Natural killer cell treated with Interleukin-12 subunit alpha and Interleukin-12 subunit beta and Interleukin-15 and Interleukin-18, amount 100 ng/mL, for 72 hours (primary cell): Measurements from ENCODE around the gene LCN15. TPM values are rescaled to one million over a fixed set of nuclear protein-coding genes. Genes with fewer than 3 reads are reported as not detected.
"Not testable (repeated sequence)": the region's sequence is repeated elsewhere in the genome, so short reads cannot be mapped to it uniquely, and the experiment has no call there.

Source experiments
- ATAC-seq, 2 donors: fragments of 150-1000 bp; cut with Tn5 transposase in 1 of 2; sonication (Bioruptor Pico), chemical (Tn5 transposase) in 1 of 2; 2 replicates each; pipeline ENCODE4 v1.10.0; 2021
- DNase-seq: peaks from one replicate; pipeline ENCODE4 v3.0.0; 2022; ENCODE audit warnings: low spot score
- H3K27ac Mint-ChIP-seq, 2 donors: 1 replicate in 1 of 2; 2 replicates in 1 of 2; pipeline ENCODE4 v1.8.0; 2022; ENCODE audit warnings: mixed read lengths in 2 of 2, mild to moderate bottlenecking in 1 of 2, moderate library complexity in 1 of 2
- H3K27me3 Mint-ChIP-seq, 2 donors: 1 replicate in 1 of 2; 2 replicates in 1 of 2; pipeline ENCODE4 v1.8.0; 2022; ENCODE audit warnings: mixed read lengths in 2 of 2
- H3K36me3 Mint-ChIP-seq: one replicate; pipeline ENCODE4 v1.8.0; 2022; ENCODE audit warnings: mixed read lengths
- H3K4me1 Mint-ChIP-seq, 2 donors: 1 replicate in 1 of 2; 2 replicates in 1 of 2; pipeline ENCODE4 v1.8.0; 2022; ENCODE audit warnings: low read depth in 2 of 2, mixed read lengths in 2 of 2, mild to moderate bottlenecking in 1 of 2
- H3K4me3 Mint-ChIP-seq: one replicate; pipeline ENCODE4 v1.8.0; 2022; ENCODE audit warnings: mixed read lengths
- H3K9me3 Mint-ChIP-seq: 2 replicates; pipeline ENCODE4 v1.8.0; 2022; ENCODE audit warnings: mixed read lengths
- total RNA-seq, 2 donors: library from RNA; stranded (reverse); gene quantifications; one replicate each; pipeline ENCODE4 v1.2.3, GENCODE V29; 2022

The LCN15 gene
- total RNA-seq, 2 donors from 2014 or later: not detected

- DNase-seq: no peak
- Mint-ChIP-seq H3K4me1 (peaks cover 25 to 30% of the 10 kb centered on the region in 2 donors), H3K4me3 (peak overlapping the region; percentile 87), H3K27me3 (peaks cover 0 to 5% of the 10 kb centered on the region in 2 donors), H3K36me3 (no peaks in the 10 kb centered on the region), H3K9me3 (no peaks in the 10 kb centered on the region), H3K27ac (peak overlapping the region; percentile 78 to 84)
- no peak for ATAC-seq
Measured at GRCh38 chr9:136789523-136789937, 25.2 kb upstream of the LCN15 start.

DNA sequence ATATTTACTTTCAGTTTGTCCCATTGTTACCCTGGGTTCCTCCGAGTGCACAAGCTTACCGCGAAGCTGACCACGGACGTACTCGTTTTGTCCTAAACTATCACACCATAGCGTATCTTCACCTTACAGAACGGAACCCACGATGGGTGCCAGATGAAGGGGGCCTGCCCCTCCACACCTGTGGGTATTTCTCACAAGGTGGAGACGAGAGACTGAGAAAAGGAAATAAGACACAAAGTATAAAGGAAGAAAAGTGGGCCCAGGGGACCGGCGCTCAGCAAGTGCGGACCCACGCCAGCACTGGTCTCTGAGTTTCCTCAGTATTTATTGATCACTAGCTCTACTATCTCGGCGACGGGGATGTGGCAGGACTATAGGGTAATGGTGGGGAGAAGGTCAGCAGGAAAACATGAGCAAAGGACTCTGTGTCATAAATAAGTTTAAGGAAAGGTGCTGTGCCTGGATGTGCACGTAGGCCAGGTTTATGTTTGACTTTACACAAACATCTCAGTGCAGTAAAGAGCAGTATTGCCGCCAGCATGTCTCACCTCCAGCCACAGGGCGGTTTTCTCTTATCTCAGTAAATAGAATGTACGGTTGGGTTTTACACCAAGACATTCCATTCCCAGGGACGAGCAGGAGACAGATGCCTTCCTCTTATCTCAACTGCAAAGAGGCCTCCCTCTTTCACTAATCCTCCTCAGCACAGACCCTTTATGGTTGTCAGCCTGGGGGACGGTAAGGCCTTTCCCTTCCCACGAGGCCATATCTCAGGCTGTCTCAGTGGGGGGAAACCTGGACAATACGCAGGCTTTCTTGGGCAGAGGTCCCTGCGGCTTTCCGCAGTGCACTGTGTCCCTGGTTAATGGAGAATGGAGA, 24.6 kb upstream of the LCN15 start:
- H3K27me3 Mint-ChIP-seq, DNase-seq, H3K9me3 Mint-ChIP-seq, ATAC-seq, H3K36me3 Mint-ChIP-seq: not testable (repeated sequence)
- H3K4me3 Mint-ChIP-seq: peak overlapping the region; percentile 87
- H3K4me1 Mint-ChIP-seq: peaks cover 25 to 31% of the 10 kb centered on the region in 2 donors
- H3K27ac Mint-ChIP-seq: peak overlapping the region; percentile 78 to 84

- ATAC-seq (no peak), DNase-seq (peak; percentile 88)
- H3K4me3 Mint-ChIP-seq: peak overlapping the region; percentile 87
- H3K27ac Mint-ChIP-seq: peak overlapping the region; percentile 78 to 84
- no peaks in the 10 kb centered on the region for H3K9me3 Mint-ChIP-seq
- H3K36me3 Mint-ChIP-seq: no peaks in the 10 kb centered on the region
- H3K4me1 Mint-ChIP-seq: peaks cover 25 to 31% of the 10 kb centered on the region in 2 donors
- H3K27me3 Mint-ChIP-seq: peaks cover 0 to 5% of the 10 kb centered on the region in 2 donors
Measured at GRCh38 chr9:136787690-136788400, 23.5 kb upstream of the LCN15 start.

GRCh38 chr9:136786983-136787382, 22.7 kb upstream of the LCN15 start:
- H3K27me3 Mint-ChIP-seq, H3K4me3 Mint-ChIP-seq, H3K36me3 Mint-ChIP-seq, H3K9me3 Mint-ChIP-seq, ATAC-seq, DNase-seq, H3K27ac Mint-ChIP-seq: not testable (repeated sequence)
- H3K4me1 Mint-ChIP-seq: peaks cover 25 to 31% of the 10 kb centered on the region in 2 donors

GRCh38 chr9:136786451-136786850, 22.1 kb upstream of the LCN15 start:
- DNase-seq: no peak
- H3K27me3 Mint-ChIP-seq: peaks cover 0 to 5% of the 10 kb centered on the region in 2 donors
- no peaks in the 10 kb centered on the region for H3K36me3 Mint-ChIP-seq
- H3K9me3 Mint-ChIP-seq: no peaks in the 10 kb centered on the region
- H3K4me1 Mint-ChIP-seq: peaks cover 25 to 31% of the 10 kb centered on the region in 2 donors
- no peak overlapping the region for H3K27ac Mint-ChIP-seq
- ATAC-seq: no peak
- H3K4me3 Mint-ChIP-seq: no peak overlapping the region

- peaks cover 25 to 31% of the 10 kb centered on the region in 2 donors for H3K4me1 Mint-ChIP-seq
- DNase-seq, H3K36me3 Mint-ChIP-seq, H3K27me3 Mint-ChIP-seq, H3K9me3 Mint-ChIP-seq, H3K4me3 Mint-ChIP-seq, ATAC-seq, H3K27ac Mint-ChIP-seq: not testable (repeated sequence)
Measured at GRCh38 chr9:136785565-136786355, 21.4 kb upstream of the LCN15 start.

GRCh38 chr9:136784997-136785361, 20.7 kb upstream of the LCN15 start:
- H3K4me3 Mint-ChIP-seq: no peak overlapping the region
- peaks cover 5% of the 10 kb centered on the region in 2 donors for H3K27me3 Mint-ChIP-seq
- H3K27ac Mint-ChIP-seq: peak overlapping the region in 1 of 2 donors; percentile 18
- H3K36me3 Mint-ChIP-seq: no peaks in the 10 kb centered on the region
- ATAC-seq (peak in 1 of 2 donors; percentile 63), DNase-seq (no peak)
- H3K4me1 Mint-ChIP-seq: peaks cover 22 to 26% of the 10 kb centered on the region in 2 donors
- H3K9me3 Mint-ChIP-seq: no peaks in the 10 kb centered on the region

DNA sequence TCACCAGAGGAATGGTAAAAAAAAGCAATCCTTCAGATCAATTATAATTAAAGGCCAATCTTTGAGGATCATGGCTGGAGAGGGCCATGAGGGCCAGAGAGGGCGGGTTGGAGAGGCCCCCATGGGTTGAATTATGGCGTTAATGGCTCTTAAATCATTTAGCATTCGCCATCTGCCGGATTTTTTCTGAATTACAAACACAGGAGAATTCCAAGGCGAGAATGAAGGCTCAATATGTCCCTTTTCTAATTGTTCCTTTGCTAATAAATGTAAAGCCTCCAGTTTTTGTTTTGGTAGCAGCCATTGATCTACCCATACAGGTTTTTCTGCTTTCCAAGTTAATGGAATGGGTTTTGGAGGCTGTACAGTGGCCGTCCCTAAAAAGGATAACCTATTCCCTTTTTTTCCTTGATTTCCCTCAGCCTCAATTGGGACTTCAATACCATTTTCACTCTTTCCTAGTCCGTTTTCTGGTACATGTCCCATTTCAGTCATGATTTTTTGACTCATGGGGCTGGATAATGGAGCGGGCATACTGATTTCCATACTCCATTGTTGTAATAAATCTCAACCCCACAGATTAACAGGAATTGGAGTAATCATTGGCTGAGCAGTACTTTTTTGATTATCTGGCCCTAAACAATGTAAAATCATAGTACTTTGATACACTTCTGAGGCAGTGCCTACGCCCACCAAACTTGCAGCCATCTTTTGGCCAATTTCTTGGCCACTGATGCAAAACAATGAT, 20.1 kb upstream of the LCN15 start:
- H3K4me3 Mint-ChIP-seq: no peak overlapping the region
- no peaks in the 10 kb centered on the region for H3K9me3 Mint-ChIP-seq
- peaks cover 5 to 10% of the 10 kb centered on the region in 2 donors for H3K27me3 Mint-ChIP-seq
- peaks cover 22 to 26% of the 10 kb centered on the region in 2 donors for H3K4me1 Mint-ChIP-seq
- peak overlapping the region in 1 of 2 donors; percentile 18 for H3K27ac Mint-ChIP-seq
- DNase-seq (no peak), ATAC-seq (no peak)
- no peaks in the 10 kb centered on the region for H3K36me3 Mint-ChIP-seq

DNA sequence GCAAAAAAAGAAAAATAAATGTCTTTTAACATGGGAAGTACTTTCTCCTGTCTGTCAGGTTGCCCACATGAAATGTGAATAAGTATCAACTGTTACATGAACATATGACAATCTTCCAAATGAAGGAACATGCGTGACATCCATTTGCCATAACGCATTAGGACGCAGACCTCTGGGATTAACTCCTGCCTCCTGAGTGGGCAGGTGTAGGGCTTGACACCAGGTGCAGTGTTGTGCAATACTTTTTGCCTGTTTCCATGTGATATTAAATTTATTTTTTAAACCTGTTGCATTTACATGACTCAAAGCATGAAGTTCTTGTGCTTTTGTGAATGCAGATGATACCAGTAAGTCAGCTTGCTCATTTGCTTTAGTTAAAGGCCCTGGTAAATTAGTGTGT, 18.1 kb upstream of the LCN15 start:
- H3K27ac Mint-ChIP-seq: no peak overlapping the region
- ATAC-seq: no peak

GRCh38 chr9:136779808-136780207, 15.5 kb upstream of the LCN15 start:
- Mint-ChIP-seq H3K27me3 (peaks cover 18 to 36% of the 10 kb centered on the region in 2 donors), H3K4me3 (no peak overlapping the region), H3K36me3 (no peaks in the 10 kb centered on the region), H3K4me1 (peaks cover 1 to 3% of the 10 kb centered on the region in 2 donors), H3K27ac (no peak overlapping the region), H3K9me3 (no peaks in the 10 kb centered on the region)
- no peak for DNase-seq
- ATAC-seq: no peak

More for the DNA sequence above, 18.1 kb upstream of the LCN15 start:
- Mint-ChIP-seq H3K9me3 (no peaks in the 10 kb centered on the region), H3K4me3 (no peak overlapping the region), H3K27me3 (peaks cover 17 to 28% of the 10 kb centered on the region in 2 donors), H3K36me3 (no peaks in the 10 kb centered on the region), H3K4me1 (peaks cover 6 to 9% of the 10 kb centered on the region in 2 donors)
- no peak for DNase-seq

GRCh38 chr9:136777359-136777758, 13.0 kb upstream of the LCN15 start:
- DNase-seq: no peak
- no peaks in the 10 kb centered on the region for H3K36me3 Mint-ChIP-seq
- H3K4me3 Mint-ChIP-seq: no peak overlapping the region
- no peak overlapping the region for H3K27ac Mint-ChIP-seq
- peaks cover 16 to 36% of the 10 kb centered on the region in 2 donors for H3K27me3 Mint-ChIP-seq
- no peak for ATAC-seq
- H3K4me1 Mint-ChIP-seq: peaks cover 4 to 5% of the 10 kb centered on the region in 2 donors
- no peaks in the 10 kb centered on the region for H3K9me3 Mint-ChIP-seq

DNA sequence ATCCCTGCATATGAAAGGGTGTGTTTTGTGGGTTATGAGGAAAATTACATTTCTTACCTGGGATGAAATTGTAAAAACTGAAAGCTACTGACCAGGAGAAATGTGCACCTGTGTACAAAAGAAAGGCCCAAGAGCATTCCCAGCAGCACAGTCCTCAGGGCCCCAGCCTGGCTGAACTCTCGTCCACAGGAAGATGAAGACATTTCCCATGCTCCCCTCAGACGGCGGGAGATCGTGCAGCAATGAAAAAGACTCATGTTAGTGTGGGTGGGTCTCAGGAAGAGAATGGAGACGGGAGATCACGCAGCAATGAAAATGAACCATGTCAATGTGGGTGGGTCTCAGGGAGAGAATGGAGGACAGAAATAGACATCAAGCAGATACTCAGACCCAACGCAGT, 12.6 kb upstream of the LCN15 start:
- Mint-ChIP-seq H3K4me3 (no peak overlapping the region), H3K9me3 (no peaks in the 10 kb centered on the region), H3K27ac (no peak overlapping the region), H3K27me3 (peaks cover 16 to 36% of the 10 kb centered on the region in 2 donors), H3K36me3 (no peaks in the 10 kb centered on the region), H3K4me1 (peaks cover 4 to 5% of the 10 kb centered on the region in 2 donors)
- no peak for ATAC-seq
- no peak for DNase-seq

- Mint-ChIP-seq H3K4me3 (no peak overlapping the region), H3K9me3 (no peaks in the 10 kb centered on the region), H3K27me3 (peaks cover 16 to 33% of the 10 kb centered on the region in 2 donors), H3K27ac (no peak overlapping the region), H3K4me1 (peaks cover 4 to 5% of the 10 kb centered on the region in 2 donors), H3K36me3 (no peaks in the 10 kb centered on the region)
- ATAC-seq: no peak
- no peak for DNase-seq
Measured at GRCh38 chr9:136775191-136775590, 10.9 kb upstream of the LCN15 start.
